Naive thymus-derived CD4-positive, alpha-beta T cell (primary cell): ENCODE results near the gene ITPR3. TPM values are rescaled to one million over a fixed set of nuclear protein-coding genes. Genes with fewer than 3 reads are reported as not detected.
A peak's percentile ranks its signal among the peaks of the same experiment; 100 is the strongest.

ENCODE experiments used
- ATAC-seq: fragments of 150-1000 bp; cut with Tn5 transposase; 2 replicates; pipeline ENCODE4 v1.10.0; 2021; ENCODE audit warnings: mild to moderate bottlenecking, moderate library complexity
- CTCF ChIA-PET: fragments of 350-600 bp; sonication (Branson Sonifier 250); formaldehyde crosslinking; loops from one replicate; lab custom pipeline; 2021; ENCODE audit warnings: antibody characterized with exemption; lab: Charles Lee
- POLR2A ChIA-PET: fragments of 350-600 bp; sonication (Branson Sonifier 250); formaldehyde crosslinking; loops from one replicate; lab custom pipeline; 2021; ENCODE audit warnings: antibody characterized with exemption, inconsistent platforms; lab: Charles Lee
- DNase-seq, 9 donors: peaks; one replicate each; pipeline versions ENCODE4 v3.0.0 to v3.0.0-alpha.2; 2020 to 2022; ENCODE audit warnings: mixed read lengths in 1 of 9
- H3K27ac ChIP-seq: one replicate; pipeline ENCODE4 v1.7.0; 2013; ENCODE audit warnings: mild to moderate bottlenecking, low read depth, low read length, moderate library complexity
- H3K27me3 ChIP-seq, 2 donors: one replicate each; pipeline ENCODE4 v1.7.0; 2013; ENCODE audit warnings: low read length in 2 of 2, mild to moderate bottlenecking in 2 of 2, moderate library complexity in 2 of 2; ENCODE audit not compliant: control insufficient read depth in 2 of 2, insufficient read depth in 2 of 2
- H3K36me3 ChIP-seq, 3 experiments: 1 replicate in 2 of 3; 2 replicates in 1 of 3; pipeline ENCODE4 v1.7.0; 2013; ENCODE audit warnings: low read length in 3 of 3, mild to moderate bottlenecking in 3 of 3, moderate library complexity in 1 of 3; ENCODE audit not compliant: insufficient read depth in 3 of 3, control insufficient read depth in 2 of 3
- H3K4me1 ChIP-seq, 2 donors: one replicate each; pipeline ENCODE4 v1.7.0; 2013; ENCODE audit warnings: low read length in 2 of 2, mild to moderate bottlenecking in 2 of 2, moderate library complexity in 1 of 2; ENCODE audit not compliant: control insufficient read depth in 2 of 2, insufficient read depth in 2 of 2
- H3K4me3 ChIP-seq: 2 replicates; pipeline ENCODE4 v1.7.0; 2013; ENCODE audit warnings: mild to moderate bottlenecking, low read length
- H3K9me3 ChIP-seq, 3 experiments: 1 replicate in 2 of 3; 2 replicates in 1 of 3; pipeline ENCODE4 v1.7.0; 2013; ENCODE audit warnings: low read length in 3 of 3; ENCODE audit not compliant: control insufficient read depth in 2 of 3
- H3K27ac Mint-ChIP-seq, 9 donors: one replicate each; pipeline ENCODE4 v1.8.0; 2020 to 2022; ENCODE audit warnings: mixed read lengths in 9 of 9, mild to moderate bottlenecking in 8 of 9, moderate library complexity in 5 of 9, inconsistent platforms in 2 of 9
- H3K27me3 Mint-ChIP-seq, 5 donors: one replicate each; pipeline ENCODE4 v1.8.0; 2021 to 2022; ENCODE audit warnings: mixed read lengths in 5 of 5, mild to moderate bottlenecking in 1 of 5
- H3K36me3 Mint-ChIP-seq, 5 donors: one replicate each; pipeline ENCODE4 v1.8.0; 2020 to 2022; ENCODE audit warnings: mixed read lengths in 5 of 5, mild to moderate bottlenecking in 3 of 5, inconsistent platforms in 1 of 5
- H3K4me1 Mint-ChIP-seq, 7 donors: one replicate each; pipeline ENCODE4 v1.8.0; 2020 to 2022; ENCODE audit warnings: mixed read lengths in 7 of 7, mild to moderate bottlenecking in 3 of 7, inconsistent platforms in 1 of 7
- H3K4me3 Mint-ChIP-seq, 10 donors: one replicate each; pipeline ENCODE4 v1.8.0; 2020 to 2022; ENCODE audit warnings: mild to moderate bottlenecking in 10 of 10, mixed read lengths in 10 of 10, moderate library complexity in 6 of 10, inconsistent platforms in 2 of 10
- H3K9me3 Mint-ChIP-seq, 11 donors: one replicate each; pipeline ENCODE4 v1.8.0; 2020 to 2022; ENCODE audit warnings: mixed read lengths in 11 of 11, mild to moderate bottlenecking in 4 of 11, inconsistent platforms in 1 of 11, moderate library complexity in 1 of 11
- intact Hi-C, 2 donors: fragments of 100-400 bp; cut with micrococcal nuclease; formaldehyde crosslinking; loops; one replicate each; pipeline ENCODE4 v1.15.1; 2023
- polyA plus RNA-seq, 2 donors: library from polyadenylated mRNA; unstranded; fragments of 300-500 nt; fragmentation: Illumina TruSeq; gene quantifications; one replicate each; pipeline ENCODE4 v1.2.3, GENCODE V29; 2021
- total RNA-seq, 6 experiments: library from RNA in 5 of 6; stranded (reverse) in 5 of 6; gene quantifications; 1 replicate in 5 of 6; 2 replicates in 1 of 6; pipeline ENCODE4 v1.2.3 and lab custom pipeline; 2021 to 2026

ITPR3 gene
- total and polyA plus RNA-seq, 7 experiments from 2014 or later, result 1.7 to 65.7 (median 41.4) TPM

DNA sequence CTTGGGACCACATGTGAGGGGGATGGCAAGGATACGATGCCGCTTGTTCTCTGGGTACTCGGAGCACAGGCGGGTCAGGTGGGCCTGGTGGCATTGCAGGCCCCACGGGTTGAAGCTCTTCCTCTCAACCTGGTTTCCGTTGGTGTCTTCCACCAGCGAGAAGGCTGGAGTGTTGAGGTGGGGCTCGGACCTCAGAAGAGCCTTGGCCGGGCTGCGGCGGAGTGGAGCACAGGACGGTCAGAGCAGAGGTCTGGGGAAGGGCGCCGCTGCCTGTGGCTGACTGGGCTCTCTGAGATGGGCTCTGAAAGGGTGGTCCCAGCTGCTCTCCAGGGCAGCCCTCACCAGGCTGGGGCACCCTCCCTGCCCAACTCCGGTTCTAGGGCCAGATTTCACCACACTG is 105.6 kb downstream of the ITPR3 start:
- H3K27me3 Mint-ChIP-seq, result peaks cover 0 to 34% (median 0%) of the 10 kb centered on the region in 5 donors
- H3K27ac Mint-ChIP-seq, result peak overlapping the region in 3 of 9 donors; percentile 61 to 82 (median 61)
- Histone ChIP-seq H3K27me3 (no peaks in the 10 kb centered on the region), H3K4me1 (peaks cover 0 to 18% of the 10 kb centered on the region in 2 donors), H3K27ac (no peak overlapping the region), H3K4me3 (no peak overlapping the region), H3K36me3 (no peaks in the 10 kb centered on the region), H3K9me3 (no peaks in the 10 kb centered on the region)
- no peaks in the 10 kb centered on the region for H3K36me3 Mint-ChIP-seq
- DNase-seq (no peak), ATAC-seq (no peak)
- intact Hi-C loops, result no loop called here
- CTCF ChIA-PET, result no interaction called here
- no peak overlapping the region for H3K4me3 Mint-ChIP-seq
- H3K4me1 Mint-ChIP-seq, result peaks cover 9 to 37% (median 28%) of the 10 kb centered on the region in 7 donors
- POLR2A ChIA-PET, result interaction anchor here (1.2 kb wide), 1 partner anchor 16 kb away, joined by 5 read pairs; no protein-coding TSS in a partner anchor
- H3K9me3 Mint-ChIP-seq, result no peaks in the 10 kb centered on the region

DNA sequence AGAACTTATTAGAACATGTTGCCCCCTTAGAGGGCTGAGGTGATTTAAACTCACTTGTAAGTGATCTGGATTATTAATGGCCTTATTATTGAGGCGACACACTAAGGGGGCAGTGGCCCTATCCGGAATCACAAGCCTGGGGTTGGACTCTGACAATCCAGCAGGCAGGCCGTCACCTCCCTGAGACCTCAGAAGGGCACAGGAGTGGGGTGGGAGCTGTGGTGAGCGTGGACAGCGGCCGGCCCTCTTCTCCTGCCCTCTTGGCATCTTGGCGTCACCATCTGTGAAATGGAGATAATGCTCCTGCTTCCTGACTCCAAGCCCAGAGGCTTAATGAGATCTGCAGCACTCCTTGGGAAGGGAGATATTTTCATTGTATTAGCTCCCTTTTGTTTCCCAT is 106.0 kb downstream of the ITPR3 start:
- ChIA-PET CTCF (no interaction called here), POLR2A (no interaction called here)
- no peaks in the 10 kb centered on the region for H3K36me3 Mint-ChIP-seq
- H3K4me3 Mint-ChIP-seq, result no peak overlapping the region
- no peak for ATAC-seq
- Histone ChIP-seq H3K4me1 (peaks cover 0 to 18% of the 10 kb centered on the region in 2 donors), H3K9me3 (no peaks in the 10 kb centered on the region), H3K4me3 (no peak overlapping the region), H3K36me3 (no peaks in the 10 kb centered on the region), H3K27me3 (no peaks in the 10 kb centered on the region), H3K27ac (no peak overlapping the region)
- no peak for DNase-seq
- H3K9me3 Mint-ChIP-seq, result no peaks in the 10 kb centered on the region
- intact Hi-C loops, result no loop called here
- peaks cover 0 to 30% (median 0%) of the 10 kb centered on the region in 5 donors for H3K27me3 Mint-ChIP-seq
- peaks cover 9 to 37% (median 28%) of the 10 kb centered on the region in 7 donors for H3K4me1 Mint-ChIP-seq
- peak overlapping the region in 1 of 9 donors; percentile 61 for H3K27ac Mint-ChIP-seq

- POLR2A ChIA-PET, result interaction anchor here (0.6 kb wide), 1 partner anchor 630 kb away, joined by 3 read pairs; no protein-coding TSS in a partner anchor
- no peak for DNase-seq
- H3K36me3 Mint-ChIP-seq, result no peaks in the 10 kb centered on the region
- Histone ChIP-seq H3K27ac (no peak overlapping the region), H3K4me3 (no peak overlapping the region), H3K36me3 (no peaks in the 10 kb centered on the region), H3K27me3 (no peaks in the 10 kb centered on the region), H3K4me1 (peaks cover 0 to 18% of the 10 kb centered on the region in 2 donors), H3K9me3 (no peaks in the 10 kb centered on the region)
- ATAC-seq, result no peak
- peaks cover 9 to 32% (median 26%) of the 10 kb centered on the region in 7 donors for H3K4me1 Mint-ChIP-seq
- no peak overlapping the region for H3K27ac Mint-ChIP-seq
- H3K27me3 Mint-ChIP-seq, result peaks cover 0 to 24% (median 0%) of the 10 kb centered on the region in 5 donors
- H3K4me3 Mint-ChIP-seq, result no peak overlapping the region
- intact Hi-C loops, result no loop called here
- no peaks in the 10 kb centered on the region for H3K9me3 Mint-ChIP-seq
- CTCF ChIA-PET, result interaction anchor here (1.6 kb wide), 1 partner anchor 10 kb away, joined by 4 read pairs; no protein-coding TSS in a partner anchor
Observed at GRCh38 chr6:33727932-33728331, 106.8 kb downstream of the ITPR3 start.

GRCh38 chr6:33728438-33728837 is 107.3 kb downstream of the ITPR3 start:
- H3K4me1 ChIP-seq, result peaks cover 0 to 13% of the 10 kb centered on the region in 2 donors
- CTCF ChIA-PET, result interaction anchor here (1.6 kb wide), 1 partner anchor 10 kb away, joined by 4 read pairs; no protein-coding TSS in a partner anchor
- no peaks in the 10 kb centered on the region for H3K36me3 Mint-ChIP-seq
- H3K27ac ChIP-seq, result no peak overlapping the region
- peaks cover 9 to 27% (median 21%) of the 10 kb centered on the region in 7 donors for H3K4me1 Mint-ChIP-seq
- no peaks in the 10 kb centered on the region for H3K36me3 ChIP-seq
- peak overlapping the region in 2 of 9 donors; percentile 42 to 56 for H3K27ac Mint-ChIP-seq
- no peaks in the 10 kb centered on the region for H3K9me3 Mint-ChIP-seq
- H3K4me3 ChIP-seq, result no peak overlapping the region
- intact Hi-C loops, result no loop called here
- no peak for DNase-seq
- no peak for ATAC-seq
- no peak overlapping the region for H3K4me3 Mint-ChIP-seq
- no peaks in the 10 kb centered on the region for H3K9me3 ChIP-seq
- no peaks in the 10 kb centered on the region for H3K27me3 ChIP-seq
- POLR2A ChIA-PET, result interaction anchor here (0.6 kb wide), 1 partner anchor 630 kb away, joined by 3 read pairs; no protein-coding TSS in a partner anchor
- H3K27me3 Mint-ChIP-seq, result peaks cover 0 to 19% (median 0%) of the 10 kb centered on the region in 5 donors

GRCh38 chr6:33729059-33729458 is 107.9 kb downstream of the ITPR3 start:
- peaks cover 0 to 7% of the 10 kb centered on the region in 2 donors for H3K4me1 ChIP-seq
- H3K9me3 ChIP-seq, result no peaks in the 10 kb centered on the region
- Mint-ChIP-seq H3K27me3 (peaks cover 0 to 15% (median 0%) of the 10 kb centered on the region in 5 donors), H3K4me1 (peaks cover 8 to 20% (median 15%) of the 10 kb centered on the region in 7 donors), H3K4me3 (no peak overlapping the region), H3K9me3 (no peaks in the 10 kb centered on the region), H3K27ac (peak overlapping the region in 1 of 9 donors; percentile 56), H3K36me3 (no peaks in the 10 kb centered on the region)
- H3K27ac ChIP-seq, result no peak overlapping the region
- no peak overlapping the region for H3K4me3 ChIP-seq
- intact Hi-C loops, result no loop called here
- DNase-seq (no peak), ATAC-seq (no peak)
- no peaks in the 10 kb centered on the region for H3K36me3 ChIP-seq
- ChIA-PET CTCF (interaction anchor here (1.6 kb wide), 1 partner anchor 9 kb away, joined by 4 read pairs; no protein-coding TSS in a partner anchor), POLR2A (no interaction called here)
- no peaks in the 10 kb centered on the region for H3K27me3 ChIP-seq

DNA sequence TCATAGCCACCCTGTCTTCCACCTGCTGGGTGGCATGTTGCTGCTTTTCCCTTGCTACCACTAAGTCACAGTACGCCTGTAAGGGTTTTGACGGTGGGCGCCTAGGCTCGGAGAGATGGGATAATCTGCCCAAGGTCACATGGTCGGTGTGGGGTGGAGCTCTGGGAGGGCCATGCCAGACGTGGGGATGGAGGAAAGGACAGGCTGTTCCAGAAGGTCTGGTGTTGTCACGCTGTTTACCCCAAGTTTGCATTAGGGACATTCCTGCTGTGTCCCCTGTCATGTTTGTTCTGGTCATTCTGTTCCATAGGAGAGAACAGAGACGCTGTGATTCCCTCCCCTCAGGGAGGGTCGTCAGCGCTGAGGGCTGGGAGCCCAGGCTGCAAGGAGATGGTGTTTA is 109.5 kb downstream of the ITPR3 start:
- no peak for ATAC-seq
- Histone ChIP-seq H3K27me3 (no peaks in the 10 kb centered on the region), H3K36me3 (no peaks in the 10 kb centered on the region), H3K27ac (no peak overlapping the region), H3K4me1 (no peaks in the 10 kb centered on the region), H3K4me3 (no peak overlapping the region), H3K9me3 (no peaks in the 10 kb centered on the region)
- Mint-ChIP-seq H3K9me3 (no peaks in the 10 kb centered on the region), H3K27ac (peak overlapping the region in 1 of 9 donors; percentile 70), H3K27me3 (peaks cover 0 to 4% (median 0%) of the 10 kb centered on the region in 5 donors), H3K36me3 (no peaks in the 10 kb centered on the region), H3K4me3 (no peak overlapping the region), H3K4me1 (peaks cover 0 to 8% (median 1%) of the 10 kb centered on the region in 7 donors)
- intact Hi-C loops, result no loop called here
- CTCF ChIA-PET, result no interaction called here
- no peak for DNase-seq
- POLR2A ChIA-PET, result interaction anchor here (1.0 kb wide), 1 partner anchor 16 kb away, joined by 4 read pairs; no protein-coding TSS in a partner anchor

DNA sequence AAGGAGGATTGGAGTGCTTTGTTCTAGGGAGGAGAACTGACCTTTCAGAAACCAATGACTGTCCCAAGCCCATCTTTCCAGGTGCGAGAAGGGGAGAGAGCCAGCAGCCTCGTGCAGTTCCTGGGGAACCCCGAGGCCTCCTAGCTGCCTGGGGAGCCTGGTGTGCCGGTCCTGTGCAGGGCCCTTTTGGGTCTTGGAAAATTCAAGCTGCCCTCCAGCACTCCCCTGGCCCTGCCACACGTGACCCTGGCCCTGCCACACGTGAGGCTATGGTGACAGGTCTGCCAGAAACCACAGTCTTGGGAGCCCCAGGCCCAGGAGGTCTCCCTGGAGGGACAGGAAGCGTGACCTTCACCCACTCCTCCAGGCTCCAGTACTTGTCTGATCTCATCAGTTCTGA is 109.9 kb downstream of the ITPR3 start:
- Histone ChIP-seq H3K4me1 (no peaks in the 10 kb centered on the region), H3K27me3 (no peaks in the 10 kb centered on the region), H3K9me3 (no peaks in the 10 kb centered on the region), H3K4me3 (no peak overlapping the region), H3K36me3 (no peaks in the 10 kb centered on the region), H3K27ac (no peak overlapping the region)
- Mint-ChIP-seq H3K4me3 (no peak overlapping the region), H3K27me3 (peaks cover 0 to 4% (median 0%) of the 10 kb centered on the region in 5 donors), H3K27ac (no peak overlapping the region), H3K4me1 (peaks cover 0 to 5% (median 0%) of the 10 kb centered on the region in 7 donors), H3K9me3 (no peaks in the 10 kb centered on the region), H3K36me3 (no peaks in the 10 kb centered on the region)
- intact Hi-C loops, result no loop called here
- POLR2A ChIA-PET, result no interaction called here
- CTCF ChIA-PET, result no interaction called here
- no peak for DNase-seq
- no peak for ATAC-seq
